ENCODE measurements around the gene JMJD1C.
"Not testable (repeated sequence)": the region's sequence is repeated elsewhere in the genome, so short reads cannot be mapped to it uniquely, and the experiment has no call there.

JMJD1C gene

DNA sequence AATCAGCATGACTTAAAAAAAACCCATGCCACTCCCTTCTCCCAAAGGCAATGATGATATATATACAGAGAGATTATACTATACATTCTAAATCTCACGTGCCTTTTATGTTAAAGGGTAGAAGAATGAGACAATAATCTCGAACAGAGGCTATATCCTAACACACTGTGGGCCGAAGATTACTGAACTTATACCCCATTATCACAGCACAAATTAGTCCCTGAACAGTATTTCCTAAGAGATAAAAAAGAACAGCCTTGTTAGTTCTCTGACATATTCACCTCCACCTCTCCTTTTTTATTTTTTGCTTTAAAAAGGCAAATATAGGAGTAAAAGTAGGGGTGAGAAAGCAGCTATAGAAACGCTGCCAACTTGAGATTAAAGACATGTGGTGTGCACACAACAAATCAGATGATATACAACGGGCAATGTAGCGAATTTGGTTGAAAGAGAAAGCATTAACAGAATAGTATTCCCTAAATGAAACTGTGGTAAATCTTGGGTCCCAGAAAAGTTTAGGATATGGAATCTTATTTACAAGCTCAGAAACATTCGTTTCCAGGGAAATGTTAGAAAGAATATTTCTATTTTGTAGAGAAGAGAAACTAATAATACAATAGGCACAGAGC lies 69.5 kb downstream of the JMJD1C start:
- DNase-seq, result no peak

GRCh38 chr10:63393050-63393449 lies 72.7 kb downstream of the JMJD1C start:
- DNase-seq, result no peak

- DNase-seq, result no peak
These were observed 73.6 kb downstream of the JMJD1C start for GRCh38 chr10:63392224-63392623.

DNA sequence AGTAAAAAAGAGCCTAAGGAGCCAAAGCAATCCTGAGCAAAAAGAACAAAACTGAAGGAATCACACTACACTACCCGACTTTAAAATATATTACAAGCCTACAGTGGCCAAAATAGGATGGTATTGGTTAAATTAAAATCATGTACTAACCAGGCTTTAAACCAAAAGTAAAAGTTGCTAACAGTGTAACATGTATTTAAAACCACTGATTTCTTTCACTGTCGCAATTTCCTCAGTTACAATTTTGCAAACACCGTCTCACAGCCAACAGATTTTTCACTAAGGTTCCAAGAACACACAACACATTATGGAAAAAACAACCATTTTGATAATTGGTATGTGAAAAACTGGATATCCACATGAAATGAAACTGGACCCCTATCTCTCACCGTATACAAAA lies 74.0 kb downstream of the JMJD1C start:
- DNase-seq, result no peak

GRCh38 chr10:63390521-63390920 lies 75.3 kb downstream of the JMJD1C start:
- no peak for DNase-seq

- no peak for DNase-seq
These were observed 77.3 kb downstream of the JMJD1C start for GRCh38 chr10:63388421-63389031.

DNA sequence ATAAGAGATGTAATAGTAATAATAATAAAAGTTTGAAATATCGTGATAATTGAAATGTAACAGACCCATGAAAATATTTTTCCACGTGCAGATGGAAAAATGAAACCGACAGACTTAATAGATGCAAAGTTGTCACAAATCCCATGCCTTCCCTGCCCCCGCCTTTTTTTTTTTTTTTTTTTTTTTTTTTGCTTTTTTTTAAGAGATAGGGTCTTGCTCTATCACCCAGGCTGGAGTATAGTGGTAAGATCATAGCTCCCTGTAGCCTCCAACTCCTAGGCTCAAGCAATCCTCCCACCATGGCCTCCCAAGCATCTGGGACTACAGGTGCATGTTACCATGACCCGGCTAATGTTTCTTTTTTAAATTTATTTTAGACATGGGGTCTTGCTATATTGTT lies 80.5 kb downstream of the JMJD1C start:
- DNase-seq, result no peak

DNA sequence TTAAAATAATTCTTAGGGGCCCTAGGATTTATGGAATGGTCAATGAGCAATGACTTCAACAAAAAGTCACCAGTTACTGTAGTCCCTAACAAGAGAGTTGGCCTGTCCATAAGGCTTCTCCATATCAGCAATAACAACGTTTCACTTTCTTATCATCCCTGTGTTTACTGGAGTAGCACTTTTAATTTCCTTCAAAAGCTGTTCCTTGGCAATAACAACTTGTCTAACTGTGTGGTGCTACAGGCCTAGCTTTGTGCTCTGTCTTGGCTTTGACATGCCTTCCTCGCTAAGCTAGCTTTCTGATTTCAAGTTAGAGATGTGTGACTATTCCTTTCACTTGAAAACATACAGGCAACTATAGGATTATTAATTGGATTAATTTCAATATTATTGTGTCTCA lies 81.1 kb downstream of the JMJD1C start:
- no peak for DNase-seq

- no peak for DNase-seq
These were observed 81.8 kb downstream of the JMJD1C start for GRCh38 chr10:63384001-63384400.

DNA sequence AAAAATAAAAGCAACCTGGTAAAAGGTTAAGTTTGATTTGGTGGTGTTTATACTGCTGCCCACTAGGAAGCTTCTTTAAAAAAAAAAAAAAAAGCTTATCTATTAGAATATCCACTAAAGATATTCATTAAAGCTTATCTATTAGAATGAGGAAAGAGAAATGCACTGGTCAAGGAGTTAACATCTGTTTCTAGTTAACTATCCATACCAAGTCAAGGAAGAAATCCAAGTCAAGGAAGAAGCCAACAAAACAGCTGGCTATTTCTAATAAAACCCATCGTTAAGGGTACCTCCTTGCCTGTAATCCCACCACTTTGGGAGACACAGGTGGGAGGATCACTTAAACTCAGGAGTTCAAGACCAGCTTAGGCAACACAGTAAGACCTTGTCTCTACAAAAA lies 82.6 kb downstream of the JMJD1C start:
- no peak for DNase-seq

DNA sequence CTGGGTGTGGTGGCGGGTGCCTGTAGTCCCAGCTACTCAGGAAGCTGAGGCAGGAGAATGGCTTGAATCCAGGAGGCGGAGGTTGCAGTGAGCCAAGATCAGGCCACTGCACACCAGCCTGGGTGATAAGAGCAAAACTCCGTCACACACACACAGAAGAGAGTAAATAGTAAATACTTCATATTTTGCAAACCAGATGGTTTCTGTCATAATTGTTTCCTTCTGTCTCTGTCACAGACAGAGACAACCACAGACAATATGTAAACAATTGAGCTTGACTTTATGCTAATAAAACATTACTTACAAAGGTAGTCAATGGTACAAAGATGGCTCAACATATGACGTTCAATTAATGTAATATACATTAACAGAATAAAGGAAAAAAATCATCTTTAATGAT lies 83.7 kb downstream of the JMJD1C start:
- DNase-seq, result no peak

- not testable (repeated sequence) for DNase-seq
These were observed 88.5 kb downstream of the JMJD1C start for GRCh38 chr10:63377305-63377661.

DNA sequence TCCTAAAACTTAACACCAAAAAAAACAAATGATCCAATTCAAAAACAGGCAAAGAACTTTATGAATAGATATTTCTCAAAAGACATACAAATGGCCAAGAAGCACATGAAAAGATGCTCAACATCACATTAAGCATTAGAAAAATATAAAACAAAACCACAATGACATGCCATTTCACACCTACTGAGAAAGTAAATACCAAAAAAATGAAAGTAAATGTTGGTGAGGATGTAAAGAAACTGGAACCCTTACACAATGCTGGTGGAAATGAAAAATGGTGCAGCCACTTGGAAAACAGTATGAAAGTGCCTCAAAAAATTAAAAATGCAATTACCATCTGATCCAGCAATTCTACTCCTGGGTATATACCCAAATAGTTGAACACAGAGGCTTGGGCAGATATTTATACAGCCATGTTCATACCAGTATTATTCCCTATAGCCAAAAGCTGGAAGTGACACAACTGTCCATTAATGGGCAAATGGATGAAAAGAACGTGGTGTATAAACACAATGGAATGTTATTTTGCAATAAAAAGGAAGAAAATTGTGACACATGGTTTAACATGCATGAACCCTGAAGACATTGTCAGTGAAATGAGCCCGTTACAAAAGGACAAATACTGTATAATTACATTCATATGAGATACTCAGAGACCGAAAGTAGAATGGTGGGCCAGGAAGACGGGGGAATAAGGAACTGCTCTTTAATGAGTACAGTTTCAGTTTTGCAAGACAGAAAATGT lies 89.0 kb downstream of the JMJD1C start:
- no peak for DNase-seq

DNA sequence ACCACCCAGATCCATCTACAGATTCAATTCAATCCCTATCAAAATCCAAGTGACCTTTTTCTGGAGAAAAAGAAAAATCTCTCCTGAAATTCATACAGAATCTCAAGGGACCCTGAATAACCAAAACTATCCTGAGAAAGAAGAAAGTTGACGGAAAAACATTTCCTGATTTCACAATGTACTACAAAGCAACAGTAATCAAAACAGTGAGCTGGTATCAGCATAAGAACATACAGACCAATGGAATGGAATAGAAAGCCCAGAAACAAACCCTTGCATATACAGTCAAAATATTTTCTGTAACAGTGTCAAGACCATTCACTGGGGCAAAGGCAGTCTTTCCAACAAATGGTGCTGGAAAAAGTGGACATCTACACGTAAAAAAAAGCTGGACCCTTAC lies 89.9 kb downstream of the JMJD1C start:
- no peak for DNase-seq

GRCh38 chr10:63375458-63375857 lies 90.3 kb downstream of the JMJD1C start:
- DNase-seq, result no peak

- no peak for DNase-seq
These were observed 90.8 kb downstream of the JMJD1C start for GRCh38 chr10:63374991-63375390.

DNA sequence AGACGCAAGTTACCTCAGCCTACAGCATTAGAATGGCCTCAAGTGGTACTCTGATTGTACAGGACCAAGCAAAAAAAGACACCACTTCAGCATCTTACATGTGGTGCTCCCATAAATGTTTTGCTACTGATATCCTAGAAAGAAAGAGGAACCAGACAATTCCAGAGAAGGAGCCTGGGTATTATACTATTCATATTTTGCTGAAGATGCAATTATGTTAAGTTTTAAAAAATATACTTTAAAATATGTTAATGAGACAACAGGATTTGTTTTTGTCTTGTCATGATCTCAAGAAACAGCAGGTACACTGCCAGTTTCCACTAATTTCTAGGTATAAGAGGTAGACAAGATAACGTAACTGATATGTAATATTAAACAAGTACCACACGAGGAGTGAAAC lies 92.6 kb downstream of the JMJD1C start:
- no peak for DNase-seq

DNA sequence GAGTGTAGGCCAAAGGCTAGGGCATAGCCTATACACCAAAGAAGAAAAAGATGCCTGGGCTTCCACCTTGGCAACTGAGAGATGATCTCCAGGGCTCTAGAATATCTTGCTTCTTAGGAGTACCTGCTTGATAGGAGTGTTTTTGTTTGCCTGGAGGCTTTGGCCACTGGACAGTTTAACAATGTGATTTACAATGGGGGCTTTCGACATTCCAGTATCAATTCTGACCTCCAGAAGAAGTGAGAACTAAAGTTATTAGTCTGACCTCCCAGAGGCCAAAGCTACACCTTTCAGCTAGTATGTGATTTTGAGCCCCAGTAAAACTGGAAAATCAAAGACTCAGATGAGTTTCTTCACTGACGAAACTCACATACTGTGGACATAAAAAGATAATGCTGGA lies 96.1 kb downstream of the JMJD1C start:
- DNase-seq, result no peak

- DNase-seq, result no peak
These were observed 97.4 kb downstream of the JMJD1C start for GRCh38 chr10:63368365-63368764.

GRCh38 chr10:63366933-63367332 lies 98.8 kb downstream of the JMJD1C start:
- no peak for DNase-seq

DNA sequence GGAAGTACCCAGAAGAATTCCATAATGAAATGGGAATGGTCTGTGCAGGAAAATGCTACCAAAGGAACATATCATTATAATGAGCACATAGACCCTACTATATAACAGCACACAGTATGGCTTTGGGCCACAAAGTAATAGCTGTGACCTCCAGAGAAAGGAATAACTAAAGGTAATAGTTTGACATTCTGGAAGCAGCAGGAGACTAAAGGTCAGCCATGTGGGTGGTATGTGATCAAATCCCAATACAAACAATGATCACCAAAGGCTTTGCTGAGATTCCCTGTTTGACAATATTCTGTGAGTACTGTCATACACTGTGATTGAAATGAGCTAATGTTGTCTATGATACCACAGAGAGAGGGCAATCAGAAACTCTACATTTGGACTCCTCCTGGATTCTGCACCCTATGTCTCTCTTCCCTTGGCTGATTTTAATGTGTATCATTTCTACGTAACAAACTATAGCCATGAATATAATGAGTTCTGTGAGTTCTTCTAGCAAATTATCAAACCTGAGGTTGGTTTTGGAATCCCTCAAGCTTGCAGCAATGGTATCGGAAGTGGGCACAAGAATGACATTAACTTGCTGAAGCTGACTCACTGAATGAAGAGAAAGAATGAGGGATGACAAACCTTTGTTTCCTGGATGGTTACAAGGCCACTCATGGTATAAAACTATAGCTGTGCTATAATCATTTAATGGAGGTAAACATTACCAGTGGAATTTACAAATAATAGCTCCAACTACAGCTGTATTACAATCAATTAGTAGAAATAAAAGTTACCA lies 99.6 kb downstream of the JMJD1C start:
- no peak for DNase-seq

DNA sequence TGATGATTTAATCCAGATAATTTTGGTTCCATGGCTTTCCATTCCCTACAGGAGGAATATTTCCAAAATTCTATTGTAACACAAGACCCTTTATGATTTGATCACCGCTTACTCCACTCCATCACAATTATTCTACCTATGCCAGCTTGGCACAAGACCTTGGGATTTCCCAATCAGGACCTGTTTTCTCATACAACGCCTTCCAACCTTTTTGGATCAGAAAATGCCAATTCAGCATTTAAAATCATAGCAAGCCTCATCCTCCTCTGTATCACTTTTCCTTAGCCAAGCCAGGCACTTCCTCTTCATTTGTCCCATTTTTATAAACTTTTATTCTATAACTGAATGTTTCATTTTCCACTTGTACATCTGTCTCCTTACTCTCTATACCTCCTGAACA lies 100.9 kb downstream of the JMJD1C start:
- DNase-seq, result no peak

DNA sequence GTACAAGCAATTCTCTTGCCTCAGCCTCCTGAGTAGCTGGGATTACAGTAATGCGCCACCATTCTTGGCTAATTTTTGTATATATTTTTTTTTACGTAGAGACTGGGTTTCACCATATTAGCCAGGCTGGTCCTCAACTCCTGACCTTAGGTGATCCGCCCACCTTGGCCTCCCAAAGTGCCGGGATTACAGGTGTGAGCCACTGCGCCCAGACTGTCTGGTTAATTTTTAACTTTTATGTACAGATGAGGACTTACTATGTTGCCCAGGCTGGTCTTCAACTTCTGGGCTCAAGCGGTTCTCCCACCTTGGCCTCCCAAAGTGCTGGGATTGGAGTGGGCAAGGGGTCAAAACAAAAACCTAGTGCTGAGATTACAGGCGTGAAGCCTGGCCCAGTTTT lies 101.8 kb downstream of the JMJD1C start:
- no peak for DNase-seq

GRCh38 chr10:63355682-63356081 lies 110.1 kb downstream of the JMJD1C start:
- DNase-seq, result no peak
